OCI-LY1 (cell line): Measurements from ENCODE around the gene IKBIP.

Experiments
- H2AFZ ChIP-seq: fragments of 200-600 bp; sonication (generic), shearing (Covaris generic); 2 replicates; pipeline ENCODE4 v1.6.0; 2014; ENCODE audit warnings: antibody characterized with exemption, mild to moderate bottlenecking, low read length
- H3F3A ChIP-seq: fragments of 200-600 bp; sonication (generic), shearing (Covaris generic); 2 replicates; pipeline ENCODE4 v1.6.0; 2014; ENCODE audit warnings: mild to moderate bottlenecking, antibody characterized with exemption, low read length, moderate library complexity; ENCODE audit not compliant: insufficient read depth
- H3K27ac ChIP-seq: fragments of 200-600 bp; sonication (generic); 2 replicates; pipeline ENCODE4 v1.5.1; 2014; ENCODE audit warnings: low read length, mixed run types, mild to moderate bottlenecking, low read depth; ENCODE audit not compliant: poor library complexity, severe bottlenecking
- H3K27me3 ChIP-seq: fragments of 200-600 bp; sonication (generic); 2 replicates; pipeline ENCODE4 v1.6.0; 2014; ENCODE audit warnings: antibody characterized with exemption, mild to moderate bottlenecking, low read length, moderate library complexity; ENCODE audit not compliant: insufficient read depth
- H3K36me3 ChIP-seq: fragments of 200-600 bp; sonication (generic); 2 replicates; pipeline ENCODE4 v1.6.1; 2014; ENCODE audit warnings: mild to moderate bottlenecking, antibody characterized with exemption, low read length, moderate library complexity, mixed read lengths; ENCODE audit not compliant: insufficient read depth
- H3K4me1 ChIP-seq: fragments of 200-600 bp; sonication (generic); 2 replicates; pipeline ENCODE4 v1.5.1; 2014; ENCODE audit warnings: mild to moderate bottlenecking, low read length, moderate library complexity; ENCODE audit not compliant: insufficient read depth, severe bottlenecking
- H3K4me2 ChIP-seq: fragments of 200-600 bp; sonication (generic), shearing (Covaris generic); 2 replicates; pipeline ENCODE4 v1.6.1; 2014; ENCODE audit warnings: low read length
- H3K4me3 ChIP-seq: fragments of 200-600 bp; sonication (generic); 2 replicates; pipeline ENCODE4 v1.5.1; 2014; ENCODE audit warnings: low read length, low read depth, mild to moderate bottlenecking, mixed read lengths; ENCODE audit not compliant: poor library complexity, severe bottlenecking
- H3K79me2 ChIP-seq: fragments of 200-600 bp; shearing (Covaris generic); 2 replicates; pipeline ENCODE4 v1.6.1; 2016; ENCODE audit warnings: mixed run types, low read length, mixed read lengths; ENCODE audit not compliant: insufficient read depth
- H3K9ac ChIP-seq: fragments of 200-600 bp; sonication (generic), shearing (Covaris generic); 2 replicates; pipeline ENCODE4 v1.6.1; 2014; ENCODE audit warnings: mild to moderate bottlenecking, low read length, mixed read lengths
- H3K9me2 ChIP-seq: fragments of 200-600 bp; sonication (generic), shearing (Covaris generic); 2 replicates; pipeline ENCODE4 v1.6.1; 2014; ENCODE audit warnings: low read depth, mild to moderate bottlenecking, low read length, mixed read lengths
- H3K9me3 ChIP-seq: fragments of 200-600 bp; shearing (Covaris generic); 2 replicates; pipeline ENCODE4 v1.6.1; 2014; ENCODE audit warnings: low read length, mixed read lengths
- H4K20me1 ChIP-seq: fragments of 200-600 bp; sonication (generic), shearing (Covaris generic); 2 replicates; pipeline ENCODE4 v1.6.0; 2016; ENCODE audit warnings: mild to moderate bottlenecking, low read length; ENCODE audit not compliant: insufficient read depth
- CTCF ChIP-seq: fragments of 200-600 bp; sonication (generic), shearing (Covaris generic); IDR thresholded peaks from 2 replicates; pipeline ENCODE4 v1.5.1; 2017; ENCODE audit warnings: mild to moderate bottlenecking, antibody characterized with exemption, low read length, moderate library complexity, mixed read lengths
- EZH2 ChIP-seq: fragments of 200-600 bp; sonication (generic), shearing (Covaris generic); IDR thresholded peaks from 2 replicates; pipeline ENCODE4 v1.8.0; 2017; ENCODE audit warnings: borderline replicate concordance, mixed run types, mild to moderate bottlenecking, antibody characterized with exemption, low read length, moderate library complexity, mixed read lengths

IKBIP gene

GRCh38 chr12:98684199-98684598 is 39.6 kb upstream of the IKBIP start:
- H2AFZ ChIP-seq = no peak overlapping the region
- no peak overlapping the region for H3K9ac ChIP-seq
- no peak for TF ChIP-seq CTCF
- TF ChIP-seq EZH2 = no peak
- H3K36me3 ChIP-seq = peaks cover 82% of the 10 kb centered on the region
- no peaks in the 10 kb centered on the region for H3K9me3 ChIP-seq
- no peaks in the 10 kb centered on the region for H3K4me1 ChIP-seq
- no peaks in the 10 kb centered on the region for H3K27me3 ChIP-seq
- no peaks in the 10 kb centered on the region for H3F3A ChIP-seq
- H3K27ac ChIP-seq = no peak overlapping the region
- H3K4me3 ChIP-seq = no peak overlapping the region
- no peaks in the 10 kb centered on the region for H4K20me1 ChIP-seq
- no peaks in the 10 kb centered on the region for H3K79me2 ChIP-seq
- H3K4me2 ChIP-seq = no peak overlapping the region
- H3K9me2 ChIP-seq = no peaks in the 10 kb centered on the region

GRCh38 chr12:98679611-98680005 is 35.0 kb upstream of the IKBIP start:
- peaks cover 63% of the 10 kb centered on the region for H3K36me3 ChIP-seq
- no peak overlapping the region for H3K27ac ChIP-seq
- TF ChIP-seq CTCF (no peak), EZH2 (no peak)
- H3K9me3 ChIP-seq = no peaks in the 10 kb centered on the region
- H3K4me2 ChIP-seq = no peak overlapping the region
- H3K9me2 ChIP-seq = no peaks in the 10 kb centered on the region
- no peak overlapping the region for H2AFZ ChIP-seq
- no peaks in the 10 kb centered on the region for H3K79me2 ChIP-seq
- H3F3A ChIP-seq = no peaks in the 10 kb centered on the region
- H3K9ac ChIP-seq = no peak overlapping the region
- no peaks in the 10 kb centered on the region for H4K20me1 ChIP-seq
- H3K4me3 ChIP-seq = no peak overlapping the region
- no peaks in the 10 kb centered on the region for H3K4me1 ChIP-seq
- no peaks in the 10 kb centered on the region for H3K27me3 ChIP-seq

- no peak overlapping the region for H3K9ac ChIP-seq
- no peak overlapping the region for H2AFZ ChIP-seq
- TF ChIP-seq CTCF (no peak), EZH2 (no peak)
- H3K27me3 ChIP-seq = no peaks in the 10 kb centered on the region
- H3K4me2 ChIP-seq = no peak overlapping the region
- no peaks in the 10 kb centered on the region for H3F3A ChIP-seq
- H4K20me1 ChIP-seq = no peaks in the 10 kb centered on the region
- H3K4me3 ChIP-seq = no peak overlapping the region
- H3K9me2 ChIP-seq = no peaks in the 10 kb centered on the region
- H3K27ac ChIP-seq = no peak overlapping the region
- H3K36me3 ChIP-seq = peaks cover 59% of the 10 kb centered on the region
- no peaks in the 10 kb centered on the region for H3K79me2 ChIP-seq
- H3K4me1 ChIP-seq = no peaks in the 10 kb centered on the region
- no peaks in the 10 kb centered on the region for H3K9me3 ChIP-seq
Measured at GRCh38 chr12:98678946-98679610, 34.5 kb upstream of the IKBIP start.
